ENCODE measurements around the gene KIAA2012. TPM values are rescaled to one million over a fixed set of nuclear protein-coding genes. Genes with fewer than 3 reads are reported as not detected.

The KIAA2012 gene
- total and polyA plus RNA-seq, 5 donors from 2014 or later = not detected

- H3K27me3 ChIP-seq (ENCODE audit: control insufficient read depth, insufficient read depth, low read length) = peaks cover 19% of the 10 kb centered on the region
- peak in 1 of 2 donors; percentile 17 for ATAC-seq (ENCODE audit: low read depth in 2 of 2)
- Mint-ChIP-seq H3K36me3 (no peaks in the 10 kb centered on the region), H3K4me1 (peaks cover 0 to 19% (median 12%) of the 10 kb centered on the region in 4 donors), H3K9me3 (no peaks in the 10 kb centered on the region), H3K4me3 (peak overlapping the region; percentile 85 to 92 (median 90)), H3K27ac (peak overlapping the region in 2 of 3 donors; percentile 62 to 79), H3K27me3 (peaks cover 50% of the 10 kb centered on the region)
- peak overlapping the region; percentile 69 for H3K4me3 ChIP-seq (ENCODE audit: low read depth, low read length)
- no peaks in the 10 kb centered on the region for H3K36me3 ChIP-seq (ENCODE audit: control insufficient read depth, insufficient read depth, low read length)
- peaks cover 27% of the 10 kb centered on the region for H3K4me1 ChIP-seq (ENCODE audit: control insufficient read depth, insufficient read depth, low read length, poor library complexity, severe bottlenecking)
- H3K27ac ChIP-seq (ENCODE audit: insufficient read depth, low read length, poor library complexity, severe bottlenecking) = no peak overlapping the region
- no peaks in the 10 kb centered on the region for H3K9me3 ChIP-seq (ENCODE audit: control insufficient read depth in 2 of 2, low read length in 2 of 2)
- DNase-seq = peak in 2 of 3 donors; percentile 23 to 52
Measured at GRCh38 chr2:202032846-202033316, 40.2 kb upstream of the KIAA2012 start.

GRCh38 chr2:202033317-202034248 is 39.5 kb upstream of the KIAA2012 start, which contains the start of gene FZD7:
Gene FZD7, plus strand, starts transcription at chr2:202033855. Its CDS starts 793 bp downstream, at chr2:202034648.
- Histone ChIP-seq H3K27ac (ENCODE audit: insufficient read depth, low read length, poor library complexity, severe bottlenecking) (no peak within 1 kb of the TSS), H3K4me1 (ENCODE audit: control insufficient read depth, insufficient read depth, low read length, poor library complexity, severe bottlenecking) (peaks cover 27% of the 10 kb centered on the region), H3K36me3 (ENCODE audit: control insufficient read depth, insufficient read depth, low read length) (no peaks in the 10 kb centered on the region), H3K9me3 (ENCODE audit: control insufficient read depth in 2 of 2, low read length in 2 of 2) (no peaks in the 10 kb centered on the region), H3K27me3 (ENCODE audit: control insufficient read depth, insufficient read depth, low read length) (peaks cover 26% of the 10 kb centered on the region), H3K4me3 (ENCODE audit: low read depth, low read length) (peak within 1 kb of the TSS; percentile 69)
- peak; percentile 75 to 89 (median 80) for DNase-seq
- Mint-ChIP-seq H3K4me3 (peak within 1 kb of the TSS; percentile 85 to 92 (median 90)), H3K36me3 (no peaks in the 10 kb centered on the region), H3K27ac (peak within 1 kb of the TSS; percentile 40 to 79 (median 62)), H3K4me1 (peaks cover 0 to 19% (median 12%) of the 10 kb centered on the region in 4 donors), H3K27me3 (peaks cover 47% of the 10 kb centered on the region), H3K9me3 (peaks cover 0 to 2% (median 0%) of the 10 kb centered on the region in 7 donors)
- peak; percentile 75 to 82 for ATAC-seq (ENCODE audit: low read depth in 2 of 2)

GRCh38 chr2:202034249-202035088 is 38.6 kb upstream of the KIAA2012 start:
- ATAC-seq (ENCODE audit: low read depth in 2 of 2) = peak in 1 of 2 donors; percentile 6
- Mint-ChIP-seq H3K27me3 (peaks cover 50% of the 10 kb centered on the region), H3K4me1 (peaks cover 0 to 19% (median 12%) of the 10 kb centered on the region in 4 donors), H3K9me3 (peaks cover 0 to 2% (median 0%) of the 10 kb centered on the region in 7 donors), H3K4me3 (peak overlapping the region in 2 of 4 donors; percentile 85 to 91), H3K27ac (peak overlapping the region in 1 of 3 donors; percentile 40), H3K36me3 (no peaks in the 10 kb centered on the region)
- H3K27ac ChIP-seq (ENCODE audit: insufficient read depth, low read length, poor library complexity, severe bottlenecking) = no peak overlapping the region
- no peaks in the 10 kb centered on the region for H3K36me3 ChIP-seq (ENCODE audit: control insufficient read depth, insufficient read depth, low read length)
- no peaks in the 10 kb centered on the region for H3K9me3 ChIP-seq (ENCODE audit: control insufficient read depth in 2 of 2, low read length in 2 of 2)
- peak overlapping the region; percentile 37 for H3K4me3 ChIP-seq (ENCODE audit: low read depth, low read length)
- peaks cover 34% of the 10 kb centered on the region for H3K27me3 ChIP-seq (ENCODE audit: control insufficient read depth, insufficient read depth, low read length)
- peak; percentile 6 to 43 (median 32) for DNase-seq
- H3K4me1 ChIP-seq (ENCODE audit: control insufficient read depth, insufficient read depth, low read length, poor library complexity, severe bottlenecking) = peaks cover 27% of the 10 kb centered on the region

- H3K9me3 Mint-ChIP-seq = peaks cover 0 to 2% (median 0%) of the 10 kb centered on the region in 7 donors
- H3K27ac Mint-ChIP-seq = peak overlapping the region in 1 of 3 donors; percentile 40
- H3K27ac ChIP-seq (ENCODE audit: insufficient read depth, low read length, poor library complexity, severe bottlenecking) = no peak overlapping the region
- H3K4me1 ChIP-seq (ENCODE audit: control insufficient read depth, insufficient read depth, low read length, poor library complexity, severe bottlenecking) = peaks cover 27% of the 10 kb centered on the region
- peaks cover 0 to 19% (median 12%) of the 10 kb centered on the region in 4 donors for H3K4me1 Mint-ChIP-seq
- H3K36me3 Mint-ChIP-seq = no peaks in the 10 kb centered on the region
- ATAC-seq (ENCODE audit: low read depth in 2 of 2) (no peak), DNase-seq (peak in 2 of 3 donors; percentile 3 to 45)
- H3K27me3 ChIP-seq (ENCODE audit: control insufficient read depth, insufficient read depth, low read length) = peaks cover 43% of the 10 kb centered on the region
- no peak overlapping the region for H3K4me3 ChIP-seq (ENCODE audit: low read depth, low read length)
- H3K4me3 Mint-ChIP-seq = peak overlapping the region in 1 of 4 donors; percentile 91
- no peaks in the 10 kb centered on the region for H3K36me3 ChIP-seq (ENCODE audit: control insufficient read depth, insufficient read depth, low read length)
- peaks cover 51% of the 10 kb centered on the region for H3K27me3 Mint-ChIP-seq
- no peaks in the 10 kb centered on the region for H3K9me3 ChIP-seq (ENCODE audit: control insufficient read depth in 2 of 2, low read length in 2 of 2)
Measured at GRCh38 chr2:202035089-202035940, 37.7 kb upstream of the KIAA2012 start.

- DNase-seq (no peak), ATAC-seq (ENCODE audit: low read depth in 2 of 2) (no peak)
- no peaks in the 10 kb centered on the region for H3K36me3 Mint-ChIP-seq
- H3K9me3 Mint-ChIP-seq = peaks cover 0 to 2% (median 0%) of the 10 kb centered on the region in 7 donors
- peaks cover 51% of the 10 kb centered on the region for H3K27me3 Mint-ChIP-seq
- H3K4me3 Mint-ChIP-seq = no peak overlapping the region
- Histone ChIP-seq H3K4me3 (ENCODE audit: low read depth, low read length) (no peak overlapping the region), H3K9me3 (ENCODE audit: control insufficient read depth in 2 of 2, low read length in 2 of 2) (no peaks in the 10 kb centered on the region), H3K4me1 (ENCODE audit: control insufficient read depth, insufficient read depth, low read length, poor library complexity, severe bottlenecking) (peaks cover 27% of the 10 kb centered on the region), H3K36me3 (ENCODE audit: control insufficient read depth, insufficient read depth, low read length) (no peaks in the 10 kb centered on the region), H3K27me3 (ENCODE audit: control insufficient read depth, insufficient read depth, low read length) (peaks cover 46% of the 10 kb centered on the region), H3K27ac (ENCODE audit: insufficient read depth, low read length, poor library complexity, severe bottlenecking) (no peak overlapping the region)
- H3K27ac Mint-ChIP-seq = no peak overlapping the region
- H3K4me1 Mint-ChIP-seq = peaks cover 0 to 19% (median 12%) of the 10 kb centered on the region in 4 donors
Measured at GRCh38 chr2:202035941-202036372, 37.1 kb upstream of the KIAA2012 start.

- no peak for DNase-seq
- H3K27me3 ChIP-seq (ENCODE audit: control insufficient read depth, insufficient read depth, low read length) = peaks cover 50% of the 10 kb centered on the region
- no peak overlapping the region for H3K27ac ChIP-seq (ENCODE audit: insufficient read depth, low read length, poor library complexity, severe bottlenecking)
- H3K4me3 ChIP-seq (ENCODE audit: low read depth, low read length) = no peak overlapping the region
- Mint-ChIP-seq H3K4me1 (peaks cover 0 to 15% (median 11%) of the 10 kb centered on the region in 4 donors), H3K9me3 (peaks cover 0 to 2% (median 0%) of the 10 kb centered on the region in 7 donors), H3K27me3 (peaks cover 51% of the 10 kb centered on the region), H3K27ac (no peak overlapping the region), H3K4me3 (no peak overlapping the region), H3K36me3 (no peaks in the 10 kb centered on the region)
- ATAC-seq (ENCODE audit: low read depth in 2 of 2) = no peak
- peaks cover 27% of the 10 kb centered on the region for H3K4me1 ChIP-seq (ENCODE audit: control insufficient read depth, insufficient read depth, low read length, poor library complexity, severe bottlenecking)
- H3K9me3 ChIP-seq (ENCODE audit: control insufficient read depth in 2 of 2, low read length in 2 of 2) = no peaks in the 10 kb centered on the region
- no peaks in the 10 kb centered on the region for H3K36me3 ChIP-seq (ENCODE audit: control insufficient read depth, insufficient read depth, low read length)
Measured at GRCh38 chr2:202036601-202037037, 36.4 kb upstream of the KIAA2012 start.

All from CD4-positive, CD25-positive, alpha-beta regulatory T cell (primary cell).